K562 (cell line): ENCODE results near the gene GATAD2B. TPM values are rescaled to one million over a fixed set of nuclear protein-coding genes. Genes with fewer than 3 reads are reported as not detected.

ENCODE experiments used
- CTCFL ChIP-seq: IDR thresholded peaks from 2 replicates; pipeline ENCODE4 v1.6.1; 2011; ENCODE audit warnings: borderline replicate concordance, low read depth, mild to moderate bottlenecking, moderate library complexity, low read length; ENCODE audit not compliant: insufficient read depth, poor library complexity, severe bottlenecking
- FOXP4 ChIP-seq: sonication (generic); formaldehyde crosslinking; IDR thresholded peaks from 2 replicates; pipeline ENCODE4 v1.8.0; 2022; ENCODE audit warnings: mild to moderate bottlenecking, missing genetic modification reagents, borderline replicate concordance
- LEF1 ChIP-seq: fragments of 450-650 bp; IDR thresholded peaks from 2 replicates; pipeline ENCODE4 v1.6.1; 2016; ENCODE audit warnings: mild to moderate bottlenecking
- MYC ChIP-seq, 2 experiments: fragments of 250-450 bp in 1 of 2; sonication (Bioruptor Pico) in 1 of 2; IDR thresholded peaks; 2 replicates each; pipeline versions ENCODE4 v1.5.1 to v1.6.1; 2012 to 2021; ENCODE audit warnings: low read depth in 2 of 2, borderline replicate concordance in 1 of 2, improper control_type of control experiment in 1 of 2, low read length in 1 of 2, mild to moderate bottlenecking in 1 of 2, moderate library complexity in 1 of 2
- RERE ChIP-seq: sonication (generic); formaldehyde crosslinking; IDR thresholded peaks from 2 replicates; pipeline ENCODE4 v1.8.0; 2023; ENCODE audit warnings: missing genetic modification reagents, mild to moderate bottlenecking, borderline replicate concordance
- SAFB ChIP-seq: fragments of 200-400 bp; formaldehyde crosslinking; IDR thresholded peaks from 2 replicates; pipeline ENCODE4 v1.6.1; 2017; ENCODE audit warnings: low read depth, low read length, borderline replicate concordance
- SREBF2 ChIP-seq: sonication (generic); formaldehyde crosslinking; IDR thresholded peaks from 2 replicates; pipeline ENCODE4 v1.4.0; 2020; ENCODE audit warnings: mild to moderate bottlenecking, missing genetic modification reagents
- TCF15 ChIP-seq: fragments of 250-450 bp; sonication (Bioruptor Pico); IDR thresholded peaks from 2 replicates; pipeline ENCODE4 v1.8.0; 2022; ENCODE audit warnings: moderate library complexity, mild to moderate bottlenecking, inconsistent platforms
- ZBTB12 ChIP-seq: fragments of 250-450 bp; sonication (Bioruptor Pico); IDR thresholded peaks from 2 replicates; pipeline ENCODE4 v1.4.0; 2020
- ZNF561 ChIP-seq: fragments of 450-650 bp; formaldehyde crosslinking; conservative IDR thresholded peaks from 2 replicates; pipeline ENCODE4 v1.4.0; 2020; ENCODE audit warnings: mild to moderate bottlenecking, moderate library complexity
- polyA plus RNA-seq, 8 experiments: library from polyadenylated mRNA; depleted of rRNA in 4 of 8; stranded (reverse) in 5 of 8; unstranded in 3 of 8; fragments of >200 nt; fragmentation: Nextera tagmentation in 2 of 8; fragmentation: Illumina TruSeq in 1 of 8; extraction: Ambion mirVana in 2 of 8; extraction: Trizol in 1 of 8; gene quantifications; 2 replicates each; pipeline versions ENCODE4 v1.2.1 to v1.2.3, GENCODE V29; 2011 to 2014; ENCODE audit warnings: inconsistent platforms in 1 of 8, missing spikeins in 1 of 8
- total RNA-seq, 7 experiments: library from RNA; depleted of rRNA in 6 of 7; stranded (reverse); fragments of >200 nt in 6 of 7; fragmentation: Illumina TruSeq in 2 of 7; extraction: Trizol in 2 of 7; gene quantifications; 2 replicates each; pipeline versions ENCODE4 v1.2.1 to v1.2.3, GENCODE V29; 2011 to 2021; ENCODE audit warnings: low replicate concordance in 1 of 7

GATAD2B gene
- total and polyA plus RNA-seq, 9 of the 15 experiments (the other 6 are each of a cell fraction or from before 2014, with no cell fraction given), result 1.5 to 40.2 (median 4.9) TPM

GRCh38 chr1:153970346-153970745, 47.6 kb upstream of the GATAD2B start (continued):
- TF ChIP-seq FOXP4 (CRISPR knock-in tag) (no peak), TCF15 (CRISPR knock-in tag) (no peak), ZNF561 (no peak), SAFB (no peak), MYC (IDR thresholded peaks at IDR 0.05; ENCODE audit: low read depth, low read length) (no peak), MYC (CRISPR knock-in tag; IDR thresholded peaks at IDR 0.05; ENCODE audit: borderline replicate concordance, low read depth) (no peak), ZBTB12 (CRISPR knock-in tag) (no peak), RERE (CRISPR knock-in tag) (no peak), LEF1 (no peak), SREBF2 (CRISPR knock-in tag) (no peak), CTCFL (no peak)
